GM12878 (cell line): ENCODE data around the gene COL25A1. TPM values are rescaled to one million over a fixed set of nuclear protein-coding genes. Genes with fewer than 3 reads are reported as not detected.

Experiments
- ATAC-seq: fragments of 200-7000 bp; cut with Tn5 transposase; 3 replicates; pipeline ENCODE4 v1.9.1; 2020; ENCODE audit warnings: mild to moderate bottlenecking, moderate library complexity
- BruUV-seq: library from RNA; stranded (reverse); fragments of 400-500 nt; replicated peaks from 2 replicates; lab custom pipeline; 2021; lab: Mats Ljungman, UMichigan
- CTCF ChIA-PET: fragments of 300-600 bp; sonication (Branson Sonifier 250); formaldehyde crosslinking; extraction: SDS; loops from one replicate; lab custom pipeline; 2021; ENCODE audit warnings: inconsistent platforms; lab: Yijun Ruan, JAX
- POLR2A ChIA-PET: fragments of 350-600 bp; formaldehyde crosslinking; extraction: SDS; loops from one replicate; lab custom pipeline; 2021; ENCODE audit warnings: inconsistent platforms; lab: Charles Lee
- RAD21 ChIA-PET: fragments of 300-600 bp; sonication (Branson Sonifier 250); formaldehyde crosslinking; loops from one replicate; lab custom pipeline; 2023; ENCODE audit warnings: antibody characterized with exemption; ENCODE audit not compliant: unreplicated experiment; lab: Charles Lee
- SMC1A ChIA-PET: fragments of 300-600 bp; sonication (Branson Sonifier 250); formaldehyde crosslinking; loops from one replicate; lab custom pipeline; 2023; ENCODE audit not compliant: unreplicated experiment, uncharacterized antibody; lab: Charles Lee
- DNase-seq: peaks from one replicate; pipeline ENCODE4 v3.0.0-alpha.2; 2011; ENCODE audit warnings: low read depth, low spot score
- FAIRE-seq: peaks from 3 replicates; lab custom pipeline; 2011; peaks lifted over from hg19 to GRCh38; lab: Jason Lieb, UNC
- H2AFZ ChIP-seq: 2 replicates; pipeline ENCODE4 v1.6.0; 2011; ENCODE audit warnings: low read depth, low read length, control low read depth; ENCODE audit not compliant: control insufficient read depth
- H3K27ac ChIP-seq: 2 replicates; pipeline ENCODE4 v1.5.1; 2011; ENCODE audit warnings: control low read depth; ENCODE audit not compliant: control insufficient read depth, insufficient read depth
- H3K27me3 ChIP-seq, 2 experiments: replicated peaks in 1 of 2; 2 replicates each; pipeline versions ENCODE4 v1.6.0 to v1.6.1; 2011; ENCODE audit warnings: low read length in 1 of 2; ENCODE audit not compliant: control insufficient read depth in 2 of 2, insufficient read depth in 2 of 2
- H3K36me3 ChIP-seq, 2 experiments: 2 replicates each; pipeline ENCODE4 v1.5.1; 2011; ENCODE audit warnings: low read length in 1 of 2; ENCODE audit not compliant: control insufficient read depth in 2 of 2, insufficient read depth in 2 of 2
- H3K4me1 ChIP-seq: 2 replicates; pipeline ENCODE4 v1.6.1; 2011; ENCODE audit warnings: mild to moderate bottlenecking, low read length, moderate library complexity, mixed read lengths; ENCODE audit not compliant: control insufficient read depth, insufficient read depth
- H3K4me2 ChIP-seq: 2 replicates; pipeline ENCODE4 v1.6.0; 2011; ENCODE audit warnings: control low read depth; ENCODE audit not compliant: control insufficient read depth, insufficient read depth
- H3K4me3 ChIP-seq: fragments of 200-600 bp; sonication (generic); 2 replicates; pipeline ENCODE4 v1.5.1; 2016
- H3K79me2 ChIP-seq: 2 replicates; pipeline ENCODE4 v1.6.0; 2011; ENCODE audit warnings: low read length; ENCODE audit not compliant: control insufficient read depth, insufficient read depth
- H3K9ac ChIP-seq: 2 replicates; pipeline ENCODE4 v1.8.0; 2011; ENCODE audit warnings: low read length, control low read depth, mixed read lengths; ENCODE audit not compliant: control insufficient read depth, insufficient read depth
- H3K9me3 ChIP-seq: replicated peaks from 3 replicates; pipeline ENCODE4 v1.5.1; 2011; ENCODE audit warnings: mild to moderate bottlenecking, low read length; ENCODE audit not compliant: control insufficient read depth, insufficient read depth
- H4K20me1 ChIP-seq: 2 replicates; pipeline ENCODE4 v1.6.0; 2011; ENCODE audit not compliant: control insufficient read depth, insufficient read depth
- CBFB ChIP-seq: IDR thresholded peaks from 2 replicates; pipeline ENCODE4 v1.6.1; 2016; ENCODE audit warnings: antibody characterized with exemption, low read depth
- ETV6 ChIP-seq, 2 experiments: fragments of 450-650 bp in 1 of 2; IDR thresholded peaks in 1 of 2; conservative IDR thresholded peaks in 1 of 2; 2 replicates each; pipeline ENCODE4 v1.6.1; 2014; ENCODE audit warnings: antibody characterized with exemption in 1 of 2, borderline replicate concordance in 1 of 2, low read depth in 1 of 2, mild to moderate bottlenecking in 1 of 2, moderate library complexity in 1 of 2
- FOXK2 ChIP-seq: fragments of 450-650 bp; IDR thresholded peaks from 2 replicates; pipeline ENCODE4 v1.6.1; 2017; ENCODE audit warnings: mild to moderate bottlenecking, moderate library complexity
- GATAD2B ChIP-seq: fragments of 450-650 bp; conservative IDR thresholded peaks from 2 replicates; pipeline ENCODE4 v1.6.1; 2017; ENCODE audit warnings: low read depth, mild to moderate bottlenecking, moderate library complexity
- HDAC2 ChIP-seq: fragments of 200-600 bp; sonication (generic); IDR thresholded peaks from 2 replicates; pipeline ENCODE4 v1.6.1; 2017
- NFXL1 ChIP-seq: fragments of 450-650 bp; IDR thresholded peaks from 2 replicates; pipeline ENCODE4 v1.6.1; 2017; ENCODE audit warnings: antibody characterized with exemption, mild to moderate bottlenecking, borderline replicate concordance
- RAD51 ChIP-seq: fragments of 450-650 bp; IDR thresholded peaks from 2 replicates; pipeline ENCODE4 v1.6.1; 2016; ENCODE audit warnings: moderate library complexity, mild to moderate bottlenecking, inconsistent platforms
- SMAD5 ChIP-seq: IDR thresholded peaks from 2 replicates; pipeline ENCODE4 v1.6.1; 2016; ENCODE audit warnings: antibody characterized with exemption, low read depth
- TAF1 ChIP-seq: IDR thresholded peaks from 2 replicates; pipeline ENCODE4 v1.6.1; 2011; ENCODE audit warnings: mild to moderate bottlenecking, low read depth, low read length, borderline replicate concordance
- YY1 ChIP-seq: IDR thresholded peaks from 2 replicates; pipeline ENCODE4 v1.6.1; 2011; ENCODE audit warnings: low read depth, mild to moderate bottlenecking, low read length
- ZNF274 ChIP-seq: IDR thresholded peaks from one replicate; pipeline ENCODE4 v1.8.0; 2011; ENCODE audit not compliant: insufficient read length, insufficient read depth
- WGBS: methylation state at CpG from one replicate; pipeline ENCODE4 v1.1.6; 2016; ENCODE audit warnings: low lambda C conversion rate; ENCODE audit not compliant: insufficient replicate concordance, insufficient coverage; ENCODE audit errors: missing lambda C conversion rate; 5-methylcytosine and 5-hydroxymethylcytosine counted together
- in situ Hi-C: fragments of 300-500 bp; cut with MboI; formaldehyde crosslinking; loops from 9 replicates; pipeline ENCODE4 v1.14.3; 2018; ENCODE audit warnings: mixed read lengths
- intact Hi-C: fragments of 100-400 bp; cut with micrococcal nuclease; formaldehyde crosslinking; loops from one replicate; pipeline ENCODE4 v1.14.2; 2022; ENCODE audit not compliant: unreplicated experiment
- polyA plus RNA-seq, 11 experiments: library from polyadenylated mRNA; depleted of rRNA in 4 of 11; unstranded in 6 of 11; stranded (reverse) in 5 of 11; fragments of >200 nt; fragmentation: Nextera tagmentation in 4 of 11; fragmentation: Illumina TruSeq in 1 of 11; extraction: Ambion mirVana in 4 of 11; extraction: Trizol in 1 of 11; gene quantifications; 1 replicate in 1 of 11; 2 replicates in 10 of 11; pipeline versions ENCODE4 v1.2.1 to v1.2.3, GENCODE V29; 2011 to 2016; ENCODE audit warnings: inconsistent platforms in 2 of 11, missing spikeins in 2 of 11, low read depth in 1 of 11
- total RNA-seq, 4 experiments: library from RNA; depleted of rRNA in 3 of 4; stranded (reverse); fragments of >200 nt in 3 of 4; fragmentation: Illumina TruSeq in 1 of 4; extraction: Trizol in 1 of 4; gene quantifications; 2 replicates each; pipeline versions ENCODE4 v1.2.1 to v1.2.3, GENCODE V29; 2013 to 2021
- TF ChIP-seq, protein P1 (sequence below): fragments of 450-650 bp; IDR thresholded peaks from 2 replicates; pipeline ENCODE4 v1.6.1; 2016; ENCODE audit warnings: mild to moderate bottlenecking
- TF ChIP-seq, protein P2 (sequence below): IDR thresholded peaks from 2 replicates; pipeline ENCODE4 v1.6.1; 2012; ENCODE audit warnings: low read length, inconsistent platforms

Gene COL25A1
- total and polyA plus RNA-seq, 10 of the 15 experiments (the other 5 are each of a cell fraction or from before 2014, with no cell fraction given): 0.01 to 0.26 (median 0.12) TPM; not detected in 6

DNA sequence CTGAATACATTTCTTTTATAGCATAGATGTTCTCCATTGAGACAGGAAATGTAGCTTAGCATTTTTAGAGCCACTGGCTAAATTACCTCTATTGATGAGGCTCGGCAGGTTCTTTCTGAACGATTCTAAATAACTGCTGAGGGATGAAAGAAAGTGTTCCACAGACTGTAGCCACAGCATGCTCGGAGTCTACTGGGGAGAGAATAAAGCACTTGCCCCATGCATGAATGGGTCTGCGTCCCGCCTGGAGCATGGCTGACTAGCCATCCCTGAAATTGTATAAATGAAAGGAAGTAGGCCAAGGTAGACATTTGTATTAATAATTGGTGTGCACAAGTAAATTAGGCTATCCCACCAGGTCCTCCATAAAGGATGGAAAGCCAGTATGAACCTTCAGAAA lies 269.8 kb downstream of the COL25A1 start:
- H3K4me2 ChIP-seq: no peak overlapping the region
- in situ Hi-C loops: no loop called here
- no peaks in the 10 kb centered on the region for H3K27me3 ChIP-seq
- H3K79me2 ChIP-seq: no peaks in the 10 kb centered on the region
- WGBS: 29% methylated on average over 5 of the region's 5 CpGs
- no peaks in the 10 kb centered on the region for H3K9me3 ChIP-seq
- BruUV-seq: no TSS peak
- no peaks in the 10 kb centered on the region for H4K20me1 ChIP-seq
- TF ChIP-seq TAF1 (no peak), SMAD5 (no peak), YY1 (no peak), HDAC2 (no peak), GATAD2B (no peak), ZNF274 (no peak), RAD51 (no peak), CBFB (no peak), NFXL1 (no peak), ETV6 (conservative IDR thresholded peaks at IDR 0.05 in 1 of 2, IDR thresholded peaks at IDR 0.05 in 1 of 2; ENCODE audit: borderline replicate concordance in 1 of 2, low read depth in 1 of 2) (no peak), FOXK2 (no peak)
- TF ChIP-seq, protein P1, sequence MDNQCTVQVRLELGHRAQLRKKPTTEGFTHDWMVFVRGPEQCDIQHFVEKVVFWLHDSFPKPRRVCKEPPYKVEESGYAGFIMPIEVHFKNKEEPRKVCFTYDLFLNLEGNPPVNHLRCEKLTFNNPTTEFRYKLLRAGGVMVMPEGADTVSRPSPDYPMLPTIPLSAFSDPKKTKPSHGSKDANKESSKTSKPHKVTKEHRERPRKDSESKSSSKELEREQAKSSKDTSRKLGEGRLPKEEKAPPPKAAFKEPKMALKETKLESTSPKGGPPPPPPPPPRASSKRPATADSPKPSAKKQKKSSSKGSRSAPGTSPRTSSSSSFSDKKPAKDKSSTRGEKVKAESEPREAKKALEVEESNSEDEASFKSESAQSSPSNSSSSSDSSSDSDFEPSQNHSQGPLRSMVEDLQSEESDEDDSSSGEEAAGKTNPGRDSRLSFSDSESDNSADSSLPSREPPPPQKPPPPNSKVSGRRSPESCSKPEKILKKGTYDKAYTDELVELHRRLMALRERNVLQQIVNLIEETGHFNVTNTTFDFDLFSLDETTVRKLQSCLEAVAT: no peak
- TF ChIP-seq, protein P2, sequence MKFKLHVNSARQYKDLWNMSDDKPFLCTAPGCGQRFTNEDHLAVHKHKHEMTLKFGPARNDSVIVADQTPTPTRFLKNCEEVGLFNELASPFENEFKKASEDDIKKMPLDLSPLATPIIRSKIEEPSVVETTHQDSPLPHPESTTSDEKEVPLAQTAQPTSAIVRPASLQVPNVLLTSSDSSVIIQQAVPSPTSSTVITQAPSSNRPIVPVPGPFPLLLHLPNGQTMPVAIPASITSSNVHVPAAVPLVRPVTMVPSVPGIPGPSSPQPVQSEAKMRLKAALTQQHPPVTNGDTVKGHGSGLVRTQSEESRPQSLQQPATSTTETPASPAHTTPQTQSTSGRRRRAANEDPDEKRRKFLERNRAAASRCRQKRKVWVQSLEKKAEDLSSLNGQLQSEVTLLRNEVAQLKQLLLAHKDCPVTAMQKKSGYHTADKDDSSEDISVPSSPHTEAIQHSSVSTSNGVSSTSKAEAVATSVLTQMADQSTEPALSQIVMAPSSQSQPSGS: no peak
- no peak for DNase-seq
- ChIA-PET SMC1A (no interaction called here), CTCF (no interaction called here), POLR2A (no interaction called here), RAD21 (no interaction called here)
- H3K36me3 ChIP-seq: no peaks in the 10 kb centered on the region
- H2AFZ ChIP-seq: no peak overlapping the region
- ATAC-seq: no peak
- no peaks in the 10 kb centered on the region for H3K4me1 ChIP-seq
- FAIRE-seq: no peak
- intact Hi-C loops: no loop called here
- no peak overlapping the region for H3K9ac ChIP-seq
- no peak overlapping the region for H3K27ac ChIP-seq
- H3K4me3 ChIP-seq: no peak overlapping the region
